Measurements from ENCODE around the gene CRMP1.
A peak's percentile ranks its signal among the peaks of the same experiment; 100 is the strongest.

- TF ChIP-seq MYC (IDR thresholded peaks at IDR 0.05; ENCODE audit: low read depth, low read length) (0 out of 2 replicates have a peak, but pooled peaks have one; percentile 19), MAX (IDR thresholded peaks at IDR 0.05; ENCODE audit: low read depth, low read length) (no peak), CTCF (IDR thresholded peaks at IDR 0.05; ENCODE audit: low read depth, low read length) (no peak), POLR2A (IDR thresholded peaks at IDR 0.05; ENCODE audit: extremely low read depth, insufficient read length) (no peak)
Measured at GRCh38 chr4:5865896-5866599, 26.8 kb downstream of the CRMP1 start.
